ENCODE data around the gene ANO8.

The ANO8 gene

DNA sequence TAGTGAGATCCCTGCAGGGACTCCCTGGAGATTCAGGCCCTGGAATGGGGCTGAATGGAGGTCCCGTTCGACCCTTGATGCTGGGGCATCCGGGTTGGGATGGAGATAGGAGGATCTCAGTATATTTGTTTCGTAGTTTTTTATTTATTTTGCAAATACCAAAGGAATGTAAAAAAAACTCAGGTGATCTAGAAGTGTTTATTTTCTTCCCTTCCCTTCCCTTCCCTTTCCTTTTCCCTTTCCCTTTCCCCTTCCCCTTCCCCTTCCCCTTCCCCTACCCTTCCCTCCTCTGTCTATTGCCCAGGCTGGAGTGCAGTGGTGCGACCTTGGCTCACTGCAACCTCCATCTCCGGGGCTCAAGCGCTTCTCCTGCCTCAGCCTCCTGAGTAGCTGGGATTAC is 7.2 kb upstream of the ANO8 start:
- no peak for DNase-seq

GRCh38 chr19:17341386-17341785 is 6.7 kb upstream of the ANO8 start:
- DNase-seq: no peak

DNA sequence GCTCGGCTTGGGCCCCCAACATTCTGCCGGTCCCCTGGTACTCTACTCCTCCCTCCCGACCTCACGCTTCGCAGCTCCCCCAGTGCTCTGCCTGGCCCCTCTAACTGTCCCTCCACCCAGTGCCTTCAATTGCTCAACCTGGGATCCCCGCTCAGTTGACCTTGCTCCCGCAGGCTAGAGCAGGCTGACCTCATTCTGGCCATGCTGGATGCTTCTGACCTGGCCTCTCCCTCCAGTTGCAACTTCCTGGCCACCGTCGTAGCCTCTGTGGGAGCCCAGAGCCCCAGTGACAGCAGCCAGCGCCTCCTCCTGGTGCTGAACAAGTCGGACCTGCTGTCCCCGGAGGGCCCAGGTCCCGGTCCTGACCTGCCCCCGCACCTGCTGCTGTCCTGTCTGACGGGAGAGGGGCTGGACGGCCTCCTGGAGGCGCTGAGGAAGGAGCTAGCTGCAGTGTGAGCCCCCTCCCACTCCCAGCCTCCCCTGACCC is 6.3 kb upstream of the ANO8 start:
- DNase-seq: no peak

DNA sequence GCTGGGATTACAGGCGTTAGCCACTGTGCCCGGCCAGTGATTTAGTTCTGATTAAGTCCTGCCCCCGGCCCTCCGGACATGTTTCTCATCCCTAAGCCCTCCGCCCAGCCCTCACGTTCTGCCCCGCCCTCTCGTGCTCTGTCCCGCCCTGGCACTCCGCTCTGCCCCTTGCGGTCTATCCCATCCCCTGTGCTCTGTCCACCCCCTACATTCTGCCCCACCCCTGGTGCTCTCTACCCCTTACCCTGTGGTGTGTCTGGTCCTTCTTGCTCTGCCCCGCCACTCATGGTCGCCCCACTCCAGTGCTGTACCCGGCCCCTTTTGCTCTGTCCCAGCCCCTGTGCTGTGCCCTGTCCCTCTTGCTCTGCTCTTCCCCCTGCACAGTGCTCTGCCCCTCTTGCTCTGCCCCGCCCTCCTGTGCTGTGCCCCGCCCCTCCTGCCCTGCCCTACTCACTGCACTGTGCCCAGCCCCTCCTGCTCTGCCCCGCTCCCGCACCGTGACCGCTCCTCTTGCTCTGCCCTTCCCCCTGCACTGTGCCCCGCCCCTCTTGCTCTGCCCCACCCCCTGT is 5.7 kb upstream of the ANO8 start:
- DNase-seq: no peak

DNA sequence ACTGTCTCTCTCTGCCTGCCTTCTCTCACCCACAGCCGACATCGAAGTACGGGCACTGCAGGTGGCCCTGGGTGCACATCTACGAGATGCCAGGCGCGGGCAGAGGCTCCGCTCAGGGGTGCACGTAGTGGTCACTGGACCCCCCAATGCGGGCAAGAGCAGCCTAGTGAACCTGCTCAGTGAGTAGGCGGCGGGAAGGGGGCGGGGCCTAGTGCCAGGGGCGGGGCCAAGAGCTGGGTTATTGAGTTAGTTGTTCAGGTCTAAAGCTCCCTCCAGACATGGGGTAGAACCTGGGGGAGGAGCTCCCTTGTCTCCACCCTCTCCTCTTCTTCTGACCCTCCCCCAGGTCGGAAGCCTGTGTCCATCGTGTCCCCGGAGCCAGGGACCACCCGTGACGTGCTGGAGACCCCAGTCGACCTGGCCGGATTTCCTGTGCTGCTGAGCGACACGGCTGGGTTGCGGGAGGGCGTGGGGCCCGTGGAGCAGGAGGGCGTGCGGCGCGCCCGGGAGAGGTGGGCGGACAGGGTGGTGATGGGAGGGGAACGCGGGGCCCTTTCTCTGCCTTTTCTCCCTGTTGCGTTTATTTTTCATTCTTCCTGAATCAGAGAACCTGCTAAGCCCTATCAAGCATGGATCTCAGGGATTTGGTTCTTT is 4.6 kb upstream of the ANO8 start:
- DNase-seq: no peak

DNA sequence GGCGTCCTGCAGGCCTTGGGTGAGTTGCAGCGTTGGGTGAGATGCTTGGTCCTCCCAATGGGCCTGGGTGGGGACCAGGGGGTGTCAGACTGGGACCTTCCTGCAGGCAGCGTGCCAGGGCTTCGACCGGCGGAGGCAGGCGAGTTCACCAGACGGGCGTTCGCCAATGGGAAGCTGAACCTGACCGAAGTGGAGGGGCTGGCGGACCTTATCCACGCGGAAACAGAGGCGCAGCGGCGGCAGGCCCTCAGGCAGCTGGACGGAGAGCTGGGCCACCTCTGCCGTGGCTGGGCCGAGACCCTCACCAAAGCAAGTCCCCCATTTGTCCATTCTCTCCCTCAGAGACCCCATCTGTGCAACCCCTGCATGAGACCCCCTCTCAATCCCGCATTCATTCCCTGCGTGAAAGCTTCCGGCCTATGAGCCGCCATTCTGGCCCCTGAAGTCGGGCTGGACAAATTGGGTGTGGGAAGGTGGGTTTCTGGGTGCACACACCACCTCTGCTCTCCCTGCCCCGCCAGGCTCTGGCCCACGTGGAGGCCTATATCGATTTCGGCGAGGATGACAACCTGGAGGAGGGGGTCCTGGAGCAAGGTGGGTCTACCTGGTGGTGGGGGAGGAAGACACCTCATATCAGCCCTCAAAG is 3.9 kb upstream of the ANO8 start:
- no peak for DNase-seq

GRCh38 chr19:17337675-17338432 is 3.2 kb upstream of the ANO8 start:
- DNase-seq: no peak

- peak; percentile 93 for DNase-seq
Measured at GRCh38 chr19:17336872-17337674, 2.4 kb upstream of the ANO8 start, which contains the start of gene GTPBP3. GTPBP3 (plus strand) TSS chr19:17337553; CDS start chr19:17337612, 59 bp downstream.

- no peak for DNase-seq
Measured at GRCh38 chr19:17335575-17335974, 920 bp upstream of the ANO8 start.

- no peak for DNase-seq
Measured at GRCh38 chr19:17333611-17334413, 843 bp downstream of the ANO8 start.

GRCh38 chr19:17332677-17333581 is 1.7 kb downstream of the ANO8 start:
- DNase-seq: no peak

- DNase-seq: no peak
Measured at GRCh38 chr19:17332360-17332676, 2.3 kb downstream of the ANO8 start.

DNA sequence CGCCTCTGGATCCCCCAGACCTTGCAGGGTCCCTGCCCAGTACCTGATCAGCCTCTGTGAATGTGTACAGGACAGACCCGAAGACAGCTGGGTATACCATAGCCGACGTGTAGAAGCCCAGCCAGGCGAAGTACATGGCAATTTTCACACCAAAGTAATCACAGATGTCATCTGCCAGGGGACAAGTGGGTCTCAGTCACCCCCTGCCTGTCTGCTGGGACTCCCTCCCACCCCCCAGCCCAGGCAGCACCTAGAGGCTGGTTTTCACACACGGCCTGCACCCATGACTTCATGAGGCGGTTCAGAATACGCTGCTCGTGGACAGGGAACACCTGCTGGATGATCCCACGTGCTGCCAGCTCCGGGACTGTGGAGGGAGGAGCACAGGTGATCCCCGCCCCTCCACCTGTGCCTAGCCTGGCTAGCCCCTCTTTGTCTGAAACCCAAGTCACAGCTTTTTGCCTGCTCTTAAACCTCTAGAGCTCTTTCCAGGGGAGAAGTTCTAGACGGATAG is 3.6 kb downstream of the ANO8 start:
- DNase-seq: no peak

GRCh38 chr19:17330262-17331044 is 4.2 kb downstream of the ANO8 start:
- DNase-seq: no peak

DNA sequence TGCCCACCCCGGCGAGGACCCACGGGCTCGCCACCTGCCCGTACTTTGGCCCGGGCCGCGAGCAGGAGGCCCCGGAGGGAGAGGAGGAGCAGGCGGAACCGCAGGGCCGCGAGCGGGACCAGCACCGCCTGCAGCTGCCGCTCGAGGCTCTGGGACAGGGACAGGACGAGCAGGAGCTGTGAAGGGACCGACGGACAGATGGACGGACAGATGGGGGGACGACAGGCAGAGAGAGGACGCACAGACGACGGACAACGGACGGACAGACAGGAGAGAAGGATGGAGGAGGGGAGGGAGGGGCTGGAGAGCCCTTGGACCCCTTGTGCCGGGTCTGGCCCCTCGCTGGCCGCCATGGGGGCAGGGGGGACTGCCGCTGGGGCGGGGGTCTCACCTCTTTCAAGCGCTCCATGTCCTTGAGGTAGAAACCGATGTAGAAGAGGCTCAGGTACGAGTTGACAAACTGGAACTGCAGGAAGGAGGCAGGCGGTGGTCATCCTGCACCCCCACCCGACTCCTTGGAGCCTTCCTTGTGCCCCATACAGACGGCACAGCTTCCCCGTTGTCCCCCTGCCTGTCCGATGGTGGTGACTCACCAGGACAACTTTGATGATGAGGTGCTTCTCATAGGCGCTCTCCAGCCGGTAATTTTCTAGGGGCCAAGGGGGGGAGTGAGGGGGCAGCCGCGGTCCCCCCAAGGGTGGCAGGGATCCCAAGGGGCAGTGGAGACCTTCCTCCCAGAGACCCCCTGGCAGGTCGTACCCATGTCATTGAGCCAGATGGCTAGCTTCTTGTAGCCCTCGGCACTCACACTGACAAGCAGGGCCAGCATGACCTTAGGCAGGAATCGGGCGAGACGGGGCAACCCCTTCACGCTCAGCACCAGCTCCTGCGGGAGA is 5.0 kb downstream of the ANO8 start:
- no peak for DNase-seq

GRCh38 chr19:17328517-17329365 is 5.9 kb downstream of the ANO8 start:
- no peak for DNase-seq

DNA sequence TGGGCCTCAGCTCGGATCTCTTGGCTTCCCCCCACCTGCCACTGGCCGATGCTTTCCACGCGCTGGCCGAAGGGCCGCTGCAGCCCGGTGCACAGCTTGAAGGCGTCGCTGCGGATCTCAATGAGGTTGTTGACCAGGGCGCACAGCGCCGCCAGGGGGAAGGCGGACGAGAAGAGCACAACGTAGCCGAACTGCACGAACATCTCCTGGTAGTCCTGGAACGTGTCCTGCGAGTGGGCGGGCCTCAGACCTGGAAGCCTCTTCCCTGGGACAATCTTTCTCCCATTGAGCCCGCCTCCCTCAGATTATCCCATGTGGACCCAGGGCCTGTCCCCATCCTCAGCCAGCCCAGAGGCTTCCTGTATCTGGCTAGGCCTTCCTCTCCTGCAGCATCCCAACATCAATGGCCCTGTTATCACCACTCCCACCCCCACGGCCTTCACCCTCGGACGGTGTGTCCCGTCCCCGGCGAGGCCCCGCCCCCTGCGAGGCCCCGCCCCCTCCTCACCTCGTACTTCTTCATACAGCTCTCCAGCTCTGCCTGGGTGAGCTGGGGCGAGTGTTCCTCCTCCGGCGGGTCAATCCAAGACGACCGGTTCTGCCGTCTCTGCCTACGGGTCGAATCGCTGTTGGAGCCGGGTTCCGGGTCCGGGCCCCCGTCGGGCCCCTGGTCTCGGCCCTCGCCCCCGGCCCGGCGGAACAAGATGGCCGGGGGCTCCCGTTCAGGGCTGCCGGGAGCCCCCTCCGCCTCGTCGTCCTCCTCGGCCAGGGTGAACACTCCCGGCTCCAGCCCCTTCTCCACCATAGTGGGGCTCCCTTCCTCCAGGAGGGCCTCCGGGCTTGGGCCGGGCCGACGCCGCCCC is 6.8 kb downstream of the ANO8 start:
- DNase-seq: no peak

Data from NCI-H1417 treated with DMSO at 0.1 percent for 48 hours (cell line).